ENCODE data around the gene CLCN5. TPM values are rescaled to one million over a fixed set of nuclear protein-coding genes. Genes with fewer than 3 reads are reported as not detected.

Gene CLCN5
- total RNA-seq, 1 experiment from 2014 or later = 10.7 TPM

DNA sequence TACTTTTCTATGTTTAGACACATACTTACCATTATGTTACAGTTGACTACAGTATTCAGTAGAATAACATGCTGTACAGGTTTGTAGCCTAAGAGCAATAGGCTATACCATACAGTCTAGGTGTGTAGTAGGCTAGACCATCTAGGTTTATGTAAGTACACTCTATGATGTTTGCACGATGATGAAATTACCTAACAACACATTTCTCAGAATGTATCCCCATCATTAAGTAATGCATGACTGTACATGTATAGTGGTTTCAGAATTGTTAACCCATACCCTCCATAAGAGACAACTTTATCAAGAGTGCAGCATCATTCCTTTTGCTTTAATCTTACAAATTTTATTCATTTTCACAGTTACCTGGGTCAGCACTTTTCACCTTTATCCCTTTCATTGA is 126.8 kb downstream of the CLCN5 start (continued):
- TF ChIP-seq, protein P1, sequence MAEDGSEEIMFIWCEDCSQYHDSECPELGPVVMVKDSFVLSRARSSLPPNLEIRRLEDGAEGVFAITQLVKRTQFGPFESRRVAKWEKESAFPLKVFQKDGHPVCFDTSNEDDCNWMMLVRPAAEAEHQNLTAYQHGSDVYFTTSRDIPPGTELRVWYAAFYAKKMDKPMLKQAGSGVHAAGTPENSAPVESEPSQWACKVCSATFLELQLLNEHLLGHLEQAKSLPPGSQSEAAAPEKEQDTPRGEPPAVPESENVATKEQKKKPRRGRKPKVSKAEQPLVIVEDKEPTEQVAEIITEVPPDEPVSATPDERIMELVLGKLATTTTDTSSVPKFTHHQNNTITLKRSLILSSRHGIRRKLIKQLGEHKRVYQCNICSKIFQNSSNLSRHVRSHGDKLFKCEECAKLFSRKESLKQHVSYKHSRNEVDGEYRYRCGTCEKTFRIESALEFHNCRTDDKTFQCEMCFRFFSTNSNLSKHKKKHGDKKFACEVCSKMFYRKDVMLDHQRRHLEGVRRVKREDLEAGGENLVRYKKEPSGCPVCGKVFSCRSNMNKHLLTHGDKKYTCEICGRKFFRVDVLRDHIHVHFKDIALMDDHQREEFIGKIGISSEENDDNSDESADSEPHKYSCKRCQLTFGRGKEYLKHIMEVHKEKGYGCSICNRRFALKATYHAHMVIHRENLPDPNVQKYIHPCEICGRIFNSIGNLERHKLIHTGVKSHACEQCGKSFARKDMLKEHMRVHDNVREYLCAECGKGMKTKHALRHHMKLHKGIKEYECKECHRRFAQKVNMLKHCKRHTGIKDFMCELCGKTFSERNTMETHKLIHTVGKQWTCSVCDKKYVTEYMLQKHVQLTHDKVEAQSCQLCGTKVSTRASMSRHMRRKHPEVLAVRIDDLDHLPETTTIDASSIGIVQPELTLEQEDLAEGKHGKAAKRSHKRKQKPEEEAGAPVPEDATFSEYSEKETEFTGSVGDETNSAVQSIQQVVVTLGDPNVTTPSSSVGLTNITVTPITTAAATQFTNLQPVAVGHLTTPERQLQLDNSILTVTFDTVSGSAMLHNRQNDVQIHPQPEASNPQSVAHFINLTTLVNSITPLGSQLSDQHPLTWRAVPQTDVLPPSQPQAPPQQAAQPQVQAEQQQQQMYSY (CRISPR knock-in tag; IDR thresholded peaks at IDR 0.05) = no peak
- TF ChIP-seq ZNF317 (CRISPR knock-in tag; IDR thresholded peaks at IDR 0.05; ENCODE audit: borderline replicate concordance, low read depth) = no peak
- no peak for TF ChIP-seq ZBTB21 (CRISPR knock-in tag; IDR thresholded peaks at IDR 0.05; ENCODE audit: borderline replicate concordance)
- no peak for TF ChIP-seq CREM (CRISPR knock-in tag; IDR thresholded peaks at IDR 0.05)
- no peak for TF ChIP-seq ZNF416 (CRISPR knock-in tag; IDR thresholded peaks at IDR 0.05)

DNA sequence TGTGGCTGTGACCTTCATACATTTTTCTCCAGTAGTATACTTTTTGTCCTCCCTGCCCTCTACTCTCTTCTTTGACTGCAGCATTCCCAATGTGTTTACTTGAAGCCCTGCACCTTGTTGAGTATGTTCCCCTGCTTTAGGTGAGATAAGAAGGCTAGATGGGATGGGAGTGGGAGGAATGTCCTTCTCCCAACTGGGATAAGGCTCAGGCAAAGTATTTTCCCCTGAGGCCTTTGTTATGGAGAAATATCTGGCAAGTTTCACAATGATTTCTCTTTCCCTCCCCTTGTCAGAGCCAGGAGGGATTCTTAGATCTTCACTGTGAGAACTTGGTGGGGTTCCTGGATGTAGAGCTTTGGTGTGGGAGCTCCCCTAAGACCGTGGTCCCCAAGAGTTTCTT is 131.8 kb downstream of the CLCN5 start:
- Mint-ChIP-seq H3K27ac (no peak overlapping the region), H3K9me3 (no peaks in the 10 kb centered on the region), H3K4me1 (peaks cover 13% of the 10 kb centered on the region), H3K27me3 (ENCODE audit: low read depth) (no peaks in the 10 kb centered on the region), H3K4me3 (no peak overlapping the region), H3K36me3 (no peaks in the 10 kb centered on the region)
- no peak for DNase-seq (ENCODE audit: low spot score)
- peak; percentile 55 for ATAC-seq
- TF ChIP-seq HMGA2 (CRISPR knock-in tag; IDR thresholded peaks at IDR 0.05) (no peak), NR3C1 (CRISPR knock-in tag; conservative IDR thresholded peaks at IDR 0.05; ENCODE audit: low read depth) (no peak), MXD4 (CRISPR knock-in tag; IDR thresholded peaks at IDR 0.05; ENCODE audit: borderline replicate concordance) (no peak)
- TF ChIP-seq, protein P2, sequence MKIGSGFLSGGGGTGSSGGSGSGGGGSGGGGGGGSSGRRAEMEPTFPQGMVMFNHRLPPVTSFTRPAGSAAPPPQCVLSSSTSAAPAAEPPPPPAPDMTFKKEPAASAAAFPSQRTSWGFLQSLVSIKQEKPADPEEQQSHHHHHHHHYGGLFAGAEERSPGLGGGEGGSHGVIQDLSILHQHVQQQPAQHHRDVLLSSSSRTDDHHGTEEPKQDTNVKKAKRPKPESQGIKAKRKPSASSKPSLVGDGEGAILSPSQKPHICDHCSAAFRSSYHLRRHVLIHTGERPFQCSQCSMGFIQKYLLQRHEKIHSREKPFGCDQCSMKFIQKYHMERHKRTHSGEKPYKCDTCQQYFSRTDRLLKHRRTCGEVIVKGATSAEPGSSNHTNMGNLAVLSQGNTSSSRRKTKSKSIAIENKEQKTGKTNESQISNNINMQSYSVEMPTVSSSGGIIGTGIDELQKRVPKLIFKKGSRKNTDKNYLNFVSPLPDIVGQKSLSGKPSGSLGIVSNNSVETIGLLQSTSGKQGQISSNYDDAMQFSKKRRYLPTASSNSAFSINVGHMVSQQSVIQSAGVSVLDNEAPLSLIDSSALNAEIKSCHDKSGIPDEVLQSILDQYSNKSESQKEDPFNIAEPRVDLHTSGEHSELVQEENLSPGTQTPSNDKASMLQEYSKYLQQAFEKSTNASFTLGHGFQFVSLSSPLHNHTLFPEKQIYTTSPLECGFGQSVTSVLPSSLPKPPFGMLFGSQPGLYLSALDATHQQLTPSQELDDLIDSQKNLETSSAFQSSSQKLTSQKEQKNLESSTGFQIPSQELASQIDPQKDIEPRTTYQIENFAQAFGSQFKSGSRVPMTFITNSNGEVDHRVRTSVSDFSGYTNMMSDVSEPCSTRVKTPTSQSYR (CRISPR knock-in tag; IDR thresholded peaks at IDR 0.05) = no peak
- TF ChIP-seq, protein P3, sequence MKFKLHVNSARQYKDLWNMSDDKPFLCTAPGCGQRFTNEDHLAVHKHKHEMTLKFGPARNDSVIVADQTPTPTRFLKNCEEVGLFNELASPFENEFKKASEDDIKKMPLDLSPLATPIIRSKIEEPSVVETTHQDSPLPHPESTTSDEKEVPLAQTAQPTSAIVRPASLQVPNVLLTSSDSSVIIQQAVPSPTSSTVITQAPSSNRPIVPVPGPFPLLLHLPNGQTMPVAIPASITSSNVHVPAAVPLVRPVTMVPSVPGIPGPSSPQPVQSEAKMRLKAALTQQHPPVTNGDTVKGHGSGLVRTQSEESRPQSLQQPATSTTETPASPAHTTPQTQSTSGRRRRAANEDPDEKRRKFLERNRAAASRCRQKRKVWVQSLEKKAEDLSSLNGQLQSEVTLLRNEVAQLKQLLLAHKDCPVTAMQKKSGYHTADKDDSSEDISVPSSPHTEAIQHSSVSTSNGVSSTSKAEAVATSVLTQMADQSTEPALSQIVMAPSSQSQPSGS (CRISPR knock-in tag; IDR thresholded peaks at IDR 0.05; ENCODE audit: borderline replicate concordance, low read depth) = no peak
- TF ChIP-seq, protein P4, sequence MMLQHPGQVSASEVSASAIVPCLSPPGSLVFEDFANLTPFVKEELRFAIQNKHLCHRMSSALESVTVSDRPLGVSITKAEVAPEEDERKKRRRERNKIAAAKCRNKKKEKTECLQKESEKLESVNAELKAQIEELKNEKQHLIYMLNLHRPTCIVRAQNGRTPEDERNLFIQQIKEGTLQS (CRISPR knock-in tag; conservative IDR thresholded peaks at IDR 0.05) = no peak
- TF ChIP-seq, protein P5, sequence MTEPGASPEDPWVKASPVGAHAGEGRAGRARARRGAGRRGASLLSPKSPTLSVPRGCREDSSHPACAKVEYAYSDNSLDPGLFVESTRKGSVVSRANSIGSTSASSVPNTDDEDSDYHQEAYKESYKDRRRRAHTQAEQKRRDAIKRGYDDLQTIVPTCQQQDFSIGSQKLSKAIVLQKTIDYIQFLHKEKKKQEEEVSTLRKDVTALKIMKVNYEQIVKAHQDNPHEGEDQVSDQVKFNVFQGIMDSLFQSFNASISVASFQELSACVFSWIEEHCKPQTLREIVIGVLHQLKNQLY (CRISPR knock-in tag; IDR thresholded peaks at IDR 0.05) = no peak
- TF ChIP-seq, protein P6, sequence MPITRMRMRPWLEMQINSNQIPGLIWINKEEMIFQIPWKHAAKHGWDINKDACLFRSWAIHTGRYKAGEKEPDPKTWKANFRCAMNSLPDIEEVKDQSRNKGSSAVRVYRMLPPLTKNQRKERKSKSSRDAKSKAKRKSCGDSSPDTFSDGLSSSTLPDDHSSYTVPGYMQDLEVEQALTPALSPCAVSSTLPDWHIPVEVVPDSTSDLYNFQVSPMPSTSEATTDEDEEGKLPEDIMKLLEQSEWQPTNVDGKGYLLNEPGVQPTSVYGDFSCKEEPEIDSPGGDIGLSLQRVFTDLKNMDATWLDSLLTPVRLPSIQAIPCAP (CRISPR knock-in tag; IDR thresholded peaks at IDR 0.05) = no peak
- ChIA-PET POLR2A (no interaction called here), CTCF (interaction anchor here (1.0 kb wide), 1 partner anchor 14 kb away, joined by 3 read pairs; no protein-coding TSS in a partner anchor)
